Left ventricle myocardium inferior (tissue), 1 donor: Measurements from ENCODE around the gene NEURL2. TPM values are rescaled to one million over a fixed set of nuclear protein-coding genes. Genes with fewer than 3 reads are reported as not detected.

ENCODE experiments used
- DNase-seq: peaks from one replicate; pipeline ENCODE4 v3.0.0-alpha.2; 2020
- H3K27ac ChIP-seq: fragments of 200-600 bp; replicated peaks from 2 replicates; pipeline ENCODE4 v1.8.0; 2021
- H3K27me3 ChIP-seq: fragments of 200-600 bp; 2 replicates; pipeline ENCODE4 v1.8.0; 2021; ENCODE audit warnings: low read depth
- H3K36me3 ChIP-seq: fragments of 200-600 bp; 2 replicates; pipeline ENCODE4 v1.8.0; 2021
- H3K4me1 ChIP-seq: fragments of 200-600 bp; 2 replicates; pipeline ENCODE4 v1.8.0; 2021
- H3K4me3 ChIP-seq: fragments of 200-600 bp; 2 replicates; pipeline ENCODE4 v1.8.0; 2021; ENCODE audit warnings: mild to moderate bottlenecking, moderate library complexity
- H3K9me3 ChIP-seq: fragments of 200-600 bp; replicated peaks from 2 replicates; pipeline ENCODE4 v1.8.0; 2021
- intact Hi-C: fragments of 100-400 bp; cut with micrococcal nuclease; formaldehyde crosslinking; loops from one replicate; pipeline ENCODE4 v1.11.0; 2022
- total RNA-seq: library from RNA; stranded (reverse); fragmentation: NEBNext Ultra II Directional; extraction: Animal tissue kit (Norgen Biotek cat#: 25700); gene quantifications from one replicate; pipeline ENCODE4 v1.2.1, GENCODE V29; 2021
- TF ChIP-seq, protein P1 (sequence below): fragments of 200-600 bp; IDR thresholded peaks from 2 replicates; pipeline ENCODE4 v1.8.0; 2021; ENCODE audit warnings: antibody characterized with exemption, mild to moderate bottlenecking, borderline replicate concordance
- donor health status: DM: no; HTN: yes; CAD: no; lungs with severe emphysema.

The NEURL2 gene
- total RNA-seq, 1 donor from 2014 or later = 7.6 TPM

DNA sequence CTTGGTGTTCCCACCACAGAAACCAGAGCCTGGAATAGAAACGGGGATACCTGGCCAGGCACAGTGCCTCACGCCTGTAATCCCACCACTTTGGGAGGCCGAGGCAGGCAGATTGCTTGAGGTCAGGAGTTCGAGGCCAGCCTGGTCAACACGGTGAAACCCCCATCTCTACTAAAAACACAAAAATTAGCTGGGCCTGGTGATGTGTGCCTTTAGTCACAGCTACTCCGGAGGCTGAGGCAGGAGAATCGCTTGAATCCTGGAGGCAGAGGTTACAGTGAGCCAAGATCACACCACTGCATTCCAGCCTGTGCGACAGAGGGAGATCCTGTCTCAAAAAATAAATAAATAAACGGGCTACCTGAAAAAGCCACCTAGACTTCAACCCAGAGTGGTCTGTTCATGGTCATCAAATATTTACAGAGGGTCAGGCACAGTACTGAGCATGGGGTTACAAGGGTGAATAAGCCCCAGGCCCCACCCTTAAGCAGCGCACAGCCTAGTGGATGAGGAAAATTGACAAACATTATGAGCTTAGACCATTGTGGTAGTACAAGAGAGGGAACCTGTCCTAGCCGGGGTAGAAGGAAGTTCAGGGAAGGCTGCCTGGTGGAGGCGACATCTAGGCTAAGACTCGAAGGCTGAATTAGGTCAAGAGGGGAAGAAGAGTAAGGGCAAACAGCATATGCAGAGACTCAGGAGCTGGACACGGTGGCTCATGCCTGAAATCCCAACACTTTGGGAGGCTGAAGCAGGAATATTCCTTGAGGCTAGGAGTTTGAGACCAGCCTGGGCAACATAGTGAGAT, 36.3 kb upstream of the NEURL2 start:
- Histone ChIP-seq H3K36me3 (no peaks in the 10 kb centered on the region), H3K27me3 (no peaks in the 10 kb centered on the region), H3K4me1 (peaks cover 30% of the 10 kb centered on the region), H3K9me3 (no peaks in the 10 kb centered on the region), H3K4me3 (no peak overlapping the region), H3K27ac (no peak overlapping the region)
- intact Hi-C loops = no loop called here
- TF ChIP-seq, protein P1, sequence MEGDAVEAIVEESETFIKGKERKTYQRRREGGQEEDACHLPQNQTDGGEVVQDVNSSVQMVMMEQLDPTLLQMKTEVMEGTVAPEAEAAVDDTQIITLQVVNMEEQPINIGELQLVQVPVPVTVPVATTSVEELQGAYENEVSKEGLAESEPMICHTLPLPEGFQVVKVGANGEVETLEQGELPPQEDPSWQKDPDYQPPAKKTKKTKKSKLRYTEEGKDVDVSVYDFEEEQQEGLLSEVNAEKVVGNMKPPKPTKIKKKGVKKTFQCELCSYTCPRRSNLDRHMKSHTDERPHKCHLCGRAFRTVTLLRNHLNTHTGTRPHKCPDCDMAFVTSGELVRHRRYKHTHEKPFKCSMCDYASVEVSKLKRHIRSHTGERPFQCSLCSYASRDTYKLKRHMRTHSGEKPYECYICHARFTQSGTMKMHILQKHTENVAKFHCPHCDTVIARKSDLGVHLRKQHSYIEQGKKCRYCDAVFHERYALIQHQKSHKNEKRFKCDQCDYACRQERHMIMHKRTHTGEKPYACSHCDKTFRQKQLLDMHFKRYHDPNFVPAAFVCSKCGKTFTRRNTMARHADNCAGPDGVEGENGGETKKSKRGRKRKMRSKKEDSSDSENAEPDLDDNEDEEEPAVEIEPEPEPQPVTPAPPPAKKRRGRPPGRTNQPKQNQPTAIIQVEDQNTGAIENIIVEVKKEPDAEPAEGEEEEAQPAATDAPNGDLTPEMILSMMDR = no peak
- no peak for DNase-seq

DNA sequence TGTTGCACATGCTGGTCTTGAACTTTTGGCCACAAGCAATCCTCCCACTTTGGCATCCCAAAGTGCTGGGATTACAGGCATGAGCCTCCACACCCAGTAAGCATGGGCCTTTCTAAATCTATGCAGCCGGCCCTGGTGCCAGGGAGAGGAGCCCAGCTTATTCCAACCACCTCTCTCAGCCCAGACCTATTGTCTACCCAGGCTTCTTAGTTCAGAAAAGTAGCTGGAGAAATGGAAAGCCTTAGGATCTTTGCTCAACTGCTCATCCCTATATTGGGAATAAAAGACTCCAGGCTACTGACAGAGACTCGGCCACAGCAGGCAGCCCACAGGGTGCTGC, 35.7 kb upstream of the NEURL2 start:
- intact Hi-C loops = no loop called here
- TF ChIP-seq, protein P1 = no peak

DNA sequence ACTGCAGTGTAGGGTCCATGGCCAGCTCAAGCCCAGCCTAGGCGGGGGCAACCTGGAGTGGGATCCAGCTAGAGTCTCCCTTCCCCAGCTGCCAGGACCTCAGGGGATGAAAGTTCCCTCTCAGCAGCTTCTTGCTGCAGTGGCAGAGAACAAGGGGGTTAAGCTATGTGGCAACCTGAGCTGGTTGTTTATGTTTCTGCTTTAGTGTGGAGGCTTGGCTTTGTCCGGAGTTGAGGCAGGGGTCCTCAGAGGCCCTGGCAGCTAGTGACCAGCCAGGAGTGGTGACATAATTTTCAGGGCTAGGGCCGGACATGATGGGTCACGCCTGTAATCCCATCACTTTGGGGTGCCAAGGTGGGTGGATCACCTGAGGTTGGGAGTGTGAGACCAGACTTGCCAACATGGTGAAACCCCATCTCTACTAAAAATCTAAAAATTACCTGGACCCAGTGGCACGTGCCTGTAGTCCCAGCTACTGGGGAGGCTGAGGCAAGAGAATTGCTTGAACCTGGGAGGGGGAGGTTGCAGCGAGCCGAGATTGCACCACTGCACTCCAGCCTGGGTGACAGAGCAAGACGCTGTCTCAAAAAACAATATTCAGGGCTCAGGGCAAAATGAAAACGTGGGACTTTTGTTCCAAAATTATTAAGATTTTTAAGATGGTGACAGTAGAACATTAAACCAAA, 35.0 kb upstream of the NEURL2 start:
- H3K4me3 ChIP-seq = no peak overlapping the region
- no peak for DNase-seq
- H3K36me3 ChIP-seq = no peaks in the 10 kb centered on the region
- no peaks in the 10 kb centered on the region for H3K27me3 ChIP-seq
- TF ChIP-seq, protein P1 = no peak
- intact Hi-C loops = no loop called here
- H3K4me1 ChIP-seq = peaks cover 43% of the 10 kb centered on the region
- no peaks in the 10 kb centered on the region for H3K9me3 ChIP-seq
- peak overlapping the region; percentile 86 for H3K27ac ChIP-seq

More for the DNA sequence above, 35.7 kb upstream of the NEURL2 start:
- Histone ChIP-seq H3K4me3 (no peak overlapping the region), H3K36me3 (no peaks in the 10 kb centered on the region), H3K4me1 (peaks cover 36% of the 10 kb centered on the region), H3K27me3 (no peaks in the 10 kb centered on the region), H3K27ac (no peak overlapping the region), H3K9me3 (no peaks in the 10 kb centered on the region)
- no peak for DNase-seq

DNA sequence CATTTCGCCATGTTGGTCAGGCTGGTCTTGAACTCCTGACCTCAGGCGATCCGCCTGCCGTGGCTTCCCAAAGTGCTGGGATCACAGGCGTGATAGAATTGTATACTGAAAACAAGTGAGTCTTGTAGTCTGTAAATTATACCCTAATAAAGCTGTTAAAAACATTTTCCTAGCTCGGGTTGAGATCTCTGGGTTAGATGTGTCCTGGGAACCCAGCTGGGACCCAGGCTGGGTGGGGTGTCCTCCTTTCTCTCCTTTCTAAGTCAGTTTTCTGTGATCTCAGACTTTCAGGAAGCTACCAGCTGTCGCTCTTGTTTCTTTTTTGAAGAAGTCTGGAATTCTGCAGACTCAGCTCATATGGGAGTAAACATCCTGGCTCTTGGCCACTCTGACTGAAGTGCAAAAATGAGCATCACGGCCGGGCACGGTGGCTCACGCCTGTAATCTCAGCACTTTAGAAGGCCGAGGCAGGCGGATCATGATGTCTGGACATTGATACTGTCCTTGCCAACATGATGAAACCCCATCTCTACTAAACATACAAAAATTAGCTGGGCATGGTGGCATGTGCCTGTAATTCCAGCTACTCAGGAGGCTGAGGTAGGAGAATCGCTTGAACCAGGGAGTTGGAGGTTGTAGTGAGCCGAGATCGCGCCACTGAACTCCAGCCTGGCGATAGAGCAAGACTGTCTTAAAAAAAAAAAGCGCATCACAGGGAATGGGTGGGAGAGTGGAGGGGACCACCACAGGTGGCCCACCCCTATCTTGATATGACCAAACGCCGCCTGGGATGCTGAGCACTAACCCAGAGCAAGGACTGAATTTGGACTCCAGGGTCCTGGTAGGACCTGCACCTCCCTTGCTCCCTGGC, 33.6 kb upstream of the NEURL2 start:
- peak; percentile 50 for DNase-seq
- Histone ChIP-seq H3K27ac (peak overlapping the region; percentile 86), H3K4me1 (peaks cover 57% of the 10 kb centered on the region), H3K9me3 (no peaks in the 10 kb centered on the region), H3K4me3 (peak overlapping the region; percentile 16), H3K36me3 (no peaks in the 10 kb centered on the region), H3K27me3 (no peaks in the 10 kb centered on the region)
- intact Hi-C loops = no loop called here
- TF ChIP-seq, protein P1 = no peak
